Activated CD4-positive, alpha-beta T cell treated with anti-CD3 and anti-CD28 coated beads for 36 hours (primary cell): ENCODE results near the gene CYRIA. TPM values are rescaled to one million over a fixed set of nuclear protein-coding genes. Genes with fewer than 3 reads are reported as not detected.

Experiments
- ATAC-seq: fragments of 200-7000 bp; cut with Tn5 transposase; one replicate; pipeline ENCODE4 v1.10.0; 2021; ENCODE audit warnings: mild to moderate bottlenecking, moderate library complexity
- CTCF ChIA-PET: fragments of 350-600 bp; sonication (Branson Sonifier 250); formaldehyde crosslinking; loops from one replicate; lab custom pipeline; 2021; ENCODE audit warnings: antibody characterized with exemption; lab: Charles Lee
- POLR2A ChIA-PET: fragments of 350-600 bp; sonication (Branson Sonifier 250); formaldehyde crosslinking; loops from one replicate; lab custom pipeline; 2021; ENCODE audit warnings: antibody characterized with exemption, inconsistent platforms; lab: Charles Lee
- DNase-seq: peaks from one replicate; pipeline ENCODE4 v3.0.0-alpha.2; 2020
- H3K27ac Mint-ChIP-seq: one replicate; pipeline ENCODE4 v1.8.0; 2021; ENCODE audit warnings: mixed read lengths
- H3K27me3 Mint-ChIP-seq: one replicate; pipeline ENCODE4 v1.8.0; 2021; ENCODE audit warnings: mixed read lengths
- H3K36me3 Mint-ChIP-seq: one replicate; pipeline ENCODE4 v1.8.0; 2021; ENCODE audit warnings: low read depth, mixed read lengths
- H3K4me1 Mint-ChIP-seq: one replicate; pipeline ENCODE4 v1.8.0; 2021; ENCODE audit warnings: mixed read lengths
- H3K4me3 Mint-ChIP-seq: one replicate; pipeline ENCODE4 v1.8.0; 2021; ENCODE audit warnings: mild to moderate bottlenecking, moderate library complexity, mixed read lengths
- H3K9me3 Mint-ChIP-seq: one replicate; pipeline ENCODE4 v1.8.0; 2021; ENCODE audit warnings: low read depth, mixed read lengths
- intact Hi-C, 2 experiments: fragments of 100-400 bp; cut with DNase I in 1 of 2; cut with micrococcal nuclease in 1 of 2; formaldehyde crosslinking; loops; one replicate each; pipeline versions ENCODE4 v1.14.2 to v1.15.1; 2022 to 2024; cut with DNase I, micrococcal nuclease
- total RNA-seq, 2 experiments: library from RNA; stranded (reverse); gene quantifications; one replicate each; pipeline ENCODE4 v1.2.3, GENCODE V29; 2021

Gene CYRIA
- total RNA-seq, 2 experiments from 2014 or later: 2.5 to 2.8 TPM

GRCh38 chr2:16666449-16666801 is 791 bp upstream of the CYRIA start:
- H3K4me1 Mint-ChIP-seq: peaks cover 16% of the 10 kb centered on the region
- H3K27me3 Mint-ChIP-seq: peaks cover 40% of the 10 kb centered on the region
- H3K9me3 Mint-ChIP-seq: no peaks in the 10 kb centered on the region
- no peaks in the 10 kb centered on the region for H3K36me3 Mint-ChIP-seq
- H3K4me3 Mint-ChIP-seq: peak overlapping the region; percentile 73
- H3K27ac Mint-ChIP-seq: peak overlapping the region; percentile 79
- POLR2A ChIA-PET: no interaction called here
- peak; percentile 62 for ATAC-seq
- DNase-seq: peak; percentile 33
- intact Hi-C loops: loop anchor here (1.0 to 5.0 kb wide), 3 partner anchors 61 to 80 kb away; no protein-coding TSS in a partner anchor
- CTCF ChIA-PET: interaction anchor here (1.0 kb wide), 1 partner anchor 91 kb away, joined by 5 read pairs; no protein-coding TSS in a partner anchor

- Mint-ChIP-seq H3K36me3 (no peaks in the 10 kb centered on the region), H3K27ac (no peak overlapping the region), H3K9me3 (no peaks in the 10 kb centered on the region), H3K4me3 (peak overlapping the region; percentile 61), H3K4me1 (peaks cover 16% of the 10 kb centered on the region), H3K27me3 (peaks cover 41% of the 10 kb centered on the region)
- intact Hi-C loops: loop anchor here (1.0 to 5.0 kb wide), 3 partner anchors 14 to 62 kb away; no protein-coding TSS in a partner anchor
- DNase-seq: no peak
- ATAC-seq: no peak
- ChIA-PET POLR2A (interaction anchor here (0.7 kb wide), 1 partner anchor 734 kb away, joined by 4 read pairs; no protein-coding TSS in a partner anchor), CTCF (no interaction called here)
Observed at GRCh38 chr2:16664809-16665747, 556 bp downstream of the CYRIA start.

GRCh38 chr2:16664052-16664731 is 1.4 kb downstream of the CYRIA start:
- H3K9me3 Mint-ChIP-seq: no peaks in the 10 kb centered on the region
- peaks cover 41% of the 10 kb centered on the region for H3K27me3 Mint-ChIP-seq
- ChIA-PET POLR2A (no interaction called here), CTCF (no interaction called here)
- no peak overlapping the region for H3K27ac Mint-ChIP-seq
- H3K36me3 Mint-ChIP-seq: no peaks in the 10 kb centered on the region
- peak; percentile 19 for ATAC-seq
- H3K4me1 Mint-ChIP-seq: peaks cover 16% of the 10 kb centered on the region
- no peak for DNase-seq
- intact Hi-C loops: no loop called here
- peak overlapping the region; percentile 61 for H3K4me3 Mint-ChIP-seq

GRCh38 chr2:16663121-16663905 is 2.3 kb downstream of the CYRIA start:
- ChIA-PET CTCF (interaction anchor here (0.7 kb wide), 1 partner anchor 29 kb away, joined by 3 read pairs; no protein-coding TSS in a partner anchor), POLR2A (no interaction called here)
- H3K27me3 Mint-ChIP-seq: peaks cover 41% of the 10 kb centered on the region

GRCh38 chr2:16661936-16662839 is 3.4 kb downstream of the CYRIA start:
- Mint-ChIP-seq H3K27ac (no peak overlapping the region), H3K27me3 (peaks cover 37% of the 10 kb centered on the region), H3K4me3 (no peak overlapping the region), H3K4me1 (peaks cover 16% of the 10 kb centered on the region), H3K9me3 (no peaks in the 10 kb centered on the region), H3K36me3 (no peaks in the 10 kb centered on the region)
- ATAC-seq: no peak
- CTCF ChIA-PET: interaction anchor here (1.8 kb wide), 1 partner anchor 10 kb away, joined by 6 read pairs; no protein-coding TSS in a partner anchor
- POLR2A ChIA-PET: no interaction called here
- peak; percentile 38 for DNase-seq
- intact Hi-C loops: no loop called here

More at GRCh38 chr2:16663121-16663905, 2.3 kb downstream of the CYRIA start:
- no peak for DNase-seq
- ATAC-seq: no peak
- no peaks in the 10 kb centered on the region for H3K9me3 Mint-ChIP-seq
- H3K4me1 Mint-ChIP-seq: peaks cover 16% of the 10 kb centered on the region
- no peak overlapping the region for H3K4me3 Mint-ChIP-seq
- H3K27ac Mint-ChIP-seq: no peak overlapping the region
- no peaks in the 10 kb centered on the region for H3K36me3 Mint-ChIP-seq
- intact Hi-C loops: no loop called here

GRCh38 chr2:16661526-16661925 is 4.1 kb downstream of the CYRIA start:
- no peak for DNase-seq
- Mint-ChIP-seq H3K9me3 (no peaks in the 10 kb centered on the region), H3K36me3 (no peaks in the 10 kb centered on the region), H3K27ac (no peak overlapping the region), H3K4me1 (peaks cover 12% of the 10 kb centered on the region), H3K27me3 (peaks cover 37% of the 10 kb centered on the region), H3K4me3 (no peak overlapping the region)
- no peak for ATAC-seq
- CTCF ChIA-PET: interaction anchor here (1.8 kb wide), 1 partner anchor 9 kb away, joined by 6 read pairs; no protein-coding TSS in a partner anchor
- POLR2A ChIA-PET: no interaction called here
- intact Hi-C loops: no loop called here

GRCh38 chr2:16660556-16660955 is 5.1 kb downstream of the CYRIA start:
- no peak for DNase-seq
- Mint-ChIP-seq H3K36me3 (no peaks in the 10 kb centered on the region), H3K4me3 (no peak overlapping the region), H3K9me3 (no peaks in the 10 kb centered on the region), H3K4me1 (peaks cover 5% of the 10 kb centered on the region), H3K27me3 (peaks cover 31% of the 10 kb centered on the region), H3K27ac (no peak overlapping the region)
- ChIA-PET CTCF (interaction anchor here (0.7 to 1.1 kb wide), 3 partner anchors 42 to 460 kb away, joined by 3 to 4 read pairs (median 3); no protein-coding TSS in a partner anchor), POLR2A (no interaction called here)
- no peak for ATAC-seq
- intact Hi-C loops: no loop called here

GRCh38 chr2:16660114-16660513 is 5.5 kb downstream of the CYRIA start:
- ChIA-PET CTCF (interaction anchor here (0.7 to 1.1 kb wide), 3 partner anchors 42 to 460 kb away, joined by 3 to 4 read pairs (median 3); no protein-coding TSS in a partner anchor), POLR2A (no interaction called here)
- Mint-ChIP-seq H3K27me3 (peaks cover 29% of the 10 kb centered on the region), H3K27ac (no peak overlapping the region), H3K4me1 (peaks cover 3% of the 10 kb centered on the region), H3K36me3 (no peaks in the 10 kb centered on the region), H3K9me3 (no peaks in the 10 kb centered on the region), H3K4me3 (no peak overlapping the region)
- DNase-seq (no peak), ATAC-seq (no peak)
- intact Hi-C loops: no loop called here

- Mint-ChIP-seq H3K4me3 (no peak overlapping the region), H3K4me1 (no peaks in the 10 kb centered on the region), H3K9me3 (no peaks in the 10 kb centered on the region), H3K27ac (peak overlapping the region; percentile 51), H3K27me3 (peaks cover 10% of the 10 kb centered on the region), H3K36me3 (no peaks in the 10 kb centered on the region)
- DNase-seq (no peak), ATAC-seq (no peak)
- intact Hi-C loops: no loop called here
- POLR2A ChIA-PET: no interaction called here
- CTCF ChIA-PET: interaction anchor here (0.6 to 1.1 kb wide), 2 partner anchors 36 to 50 kb away, joined by 3 read pairs; no protein-coding TSS in a partner anchor
Observed at GRCh38 chr2:16658076-16658739, 7.4 kb downstream of the CYRIA start.

GRCh38 chr2:16657671-16658070 is 8.0 kb downstream of the CYRIA start:
- no peaks in the 10 kb centered on the region for H3K9me3 Mint-ChIP-seq
- no peak for DNase-seq
- intact Hi-C loops: no loop called here
- ATAC-seq: no peak
- CTCF ChIA-PET: no interaction called here
- H3K4me1 Mint-ChIP-seq: no peaks in the 10 kb centered on the region
- peaks cover 8% of the 10 kb centered on the region for H3K27me3 Mint-ChIP-seq
- H3K27ac Mint-ChIP-seq: no peak overlapping the region
- POLR2A ChIA-PET: no interaction called here
- no peaks in the 10 kb centered on the region for H3K36me3 Mint-ChIP-seq
- H3K4me3 Mint-ChIP-seq: no peak overlapping the region
